ENCODE results near the gene MRS2.

DNA sequence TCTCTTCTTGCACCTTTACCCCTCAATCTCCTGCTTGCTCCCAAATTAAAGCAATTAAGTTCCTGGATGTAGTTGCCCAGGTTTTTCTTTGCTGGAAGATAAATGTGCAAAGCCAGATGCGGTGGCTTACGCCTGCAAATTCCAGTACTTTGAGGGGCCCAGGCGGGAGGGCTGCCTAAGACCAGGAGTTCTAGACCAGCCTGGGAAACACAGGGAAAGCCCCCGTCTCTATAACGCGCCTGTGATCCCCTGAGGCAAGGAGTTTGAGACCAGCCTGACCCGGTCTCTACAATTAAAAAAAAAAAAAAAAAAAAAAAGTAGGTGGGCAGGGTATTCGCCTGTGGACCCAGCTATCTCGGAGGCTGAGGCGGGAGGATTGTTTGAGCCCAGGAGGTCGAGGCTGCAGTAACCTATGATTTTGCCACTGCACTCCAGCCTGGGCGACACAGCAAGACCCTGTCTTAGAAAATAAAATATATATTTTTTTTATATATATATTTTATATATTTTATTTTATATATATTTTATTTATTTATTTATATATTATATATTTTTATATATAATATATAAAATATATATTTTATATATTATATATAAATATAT lies 44.4 kb upstream of the MRS2 start:
- TF ChIP-seq, protein P1, sequence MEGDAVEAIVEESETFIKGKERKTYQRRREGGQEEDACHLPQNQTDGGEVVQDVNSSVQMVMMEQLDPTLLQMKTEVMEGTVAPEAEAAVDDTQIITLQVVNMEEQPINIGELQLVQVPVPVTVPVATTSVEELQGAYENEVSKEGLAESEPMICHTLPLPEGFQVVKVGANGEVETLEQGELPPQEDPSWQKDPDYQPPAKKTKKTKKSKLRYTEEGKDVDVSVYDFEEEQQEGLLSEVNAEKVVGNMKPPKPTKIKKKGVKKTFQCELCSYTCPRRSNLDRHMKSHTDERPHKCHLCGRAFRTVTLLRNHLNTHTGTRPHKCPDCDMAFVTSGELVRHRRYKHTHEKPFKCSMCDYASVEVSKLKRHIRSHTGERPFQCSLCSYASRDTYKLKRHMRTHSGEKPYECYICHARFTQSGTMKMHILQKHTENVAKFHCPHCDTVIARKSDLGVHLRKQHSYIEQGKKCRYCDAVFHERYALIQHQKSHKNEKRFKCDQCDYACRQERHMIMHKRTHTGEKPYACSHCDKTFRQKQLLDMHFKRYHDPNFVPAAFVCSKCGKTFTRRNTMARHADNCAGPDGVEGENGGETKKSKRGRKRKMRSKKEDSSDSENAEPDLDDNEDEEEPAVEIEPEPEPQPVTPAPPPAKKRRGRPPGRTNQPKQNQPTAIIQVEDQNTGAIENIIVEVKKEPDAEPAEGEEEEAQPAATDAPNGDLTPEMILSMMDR (IDR thresholded peaks at IDR 0.05 in 4 of 5, conservative IDR thresholded peaks at IDR 0.05 in 1 of 5), result no peak
- no peak for TF ChIP-seq POLR2A (IDR thresholded peaks at IDR 0.05)

Measured in gastrocnemius medialis (tissue), 4 donors.